AG20443 (cell line): ENCODE results near the gene TRA2A.
"Not testable (repeated sequence)": the region's sequence is repeated elsewhere in the genome, so short reads cannot be mapped to it uniquely, and the experiment has no call there.

Experiments used
- DNase-seq: peaks from one replicate; pipeline ENCODE4 v3.0.0; 2012; ENCODE audit warnings: low spot score, mixed read lengths

The TRA2A gene

DNA sequence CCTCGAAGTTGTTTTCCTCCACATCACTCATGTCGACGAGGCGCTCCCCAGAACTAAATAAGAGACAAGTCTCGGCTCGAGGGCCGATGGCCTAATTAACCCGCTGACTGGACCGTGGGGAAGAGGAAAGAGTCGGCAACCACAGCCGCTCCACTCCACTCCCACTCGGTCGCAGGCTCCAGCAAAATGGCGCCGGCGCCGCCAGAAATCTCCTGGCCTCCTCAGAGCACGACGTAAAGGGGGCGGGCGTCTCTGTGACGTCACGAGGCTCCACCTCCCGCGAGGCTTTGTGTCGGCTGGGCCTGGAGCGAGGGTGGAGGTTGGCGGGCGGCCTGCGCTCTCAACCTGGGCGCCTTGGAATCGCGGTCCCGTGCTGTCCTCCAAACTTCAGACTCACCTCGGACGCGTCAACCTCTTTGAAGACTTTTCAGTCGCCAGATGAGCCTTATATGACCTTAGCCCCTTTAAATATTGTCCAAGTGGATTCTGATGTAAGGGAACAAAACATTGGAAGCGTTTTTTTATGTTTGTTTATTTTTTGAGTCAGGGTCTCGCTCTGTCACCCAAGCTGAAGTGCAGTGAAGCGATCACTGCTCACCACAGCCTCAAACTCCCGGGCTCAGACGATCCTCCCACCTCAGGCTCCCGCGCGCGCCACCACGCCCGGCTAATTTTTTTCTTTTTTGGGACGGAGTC, at the start of gene TRA2A:
Gene TRA2A (minus strand): TSS at position 188 of the 696 bp plus-strand sequence. CDS start 157 bp downstream, at position 31.
- DNase-seq, result peak; percentile 98

- DNase-seq, result peak; percentile 87
Measured at GRCh38 chr7:23570592-23571200, 38.9 kb upstream of the TRA2A start.

- DNase-seq, result no peak
Measured at GRCh38 chr7:23558303-23558702, 26.5 kb upstream of the TRA2A start.

- DNase-seq, result no peak
Measured at GRCh38 chr7:23547662-23548061, 15.9 kb upstream of the TRA2A start.

- DNase-seq, result peak; percentile 91
Measured at GRCh38 chr7:23546897-23547572, 15.3 kb upstream of the TRA2A start.

GRCh38 chr7:23545493-23545892, 13.7 kb upstream of the TRA2A start:
- DNase-seq, result no peak

- no peak for DNase-seq
Measured at GRCh38 chr7:23544913-23545354, 13.2 kb upstream of the TRA2A start.

- DNase-seq, result no peak
Measured at GRCh38 chr7:23542752-23543151, 11.0 kb upstream of the TRA2A start.

GRCh38 chr7:23539494-23539907, 7.7 kb upstream of the TRA2A start:
- DNase-seq, result no peak

DNA sequence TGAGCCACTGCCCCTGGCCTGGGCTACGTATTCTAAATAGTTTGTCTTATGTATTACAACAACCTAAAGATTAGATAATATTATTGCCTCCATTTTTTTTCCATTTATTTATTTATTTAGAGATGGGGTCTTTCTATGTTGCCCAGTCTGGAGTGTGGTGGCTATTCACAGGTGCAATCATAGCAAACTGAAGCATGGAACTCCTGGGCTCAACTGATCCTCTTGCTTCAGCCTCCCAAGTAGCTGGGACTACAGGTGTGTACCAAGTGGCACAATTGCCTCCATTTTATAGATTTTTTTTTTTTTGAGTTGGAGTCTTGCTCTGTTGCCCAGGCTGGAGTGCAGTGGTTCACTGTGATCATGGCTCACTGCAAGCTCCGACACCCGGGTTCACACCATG, 6.5 kb upstream of the TRA2A start:
- no peak for DNase-seq

- no peak for DNase-seq
Measured at GRCh38 chr7:23533238-23533604, 1.4 kb upstream of the TRA2A start.

- no peak for DNase-seq
Measured at GRCh38 chr7:23532490-23533237, 883 bp upstream of the TRA2A start.

DNA sequence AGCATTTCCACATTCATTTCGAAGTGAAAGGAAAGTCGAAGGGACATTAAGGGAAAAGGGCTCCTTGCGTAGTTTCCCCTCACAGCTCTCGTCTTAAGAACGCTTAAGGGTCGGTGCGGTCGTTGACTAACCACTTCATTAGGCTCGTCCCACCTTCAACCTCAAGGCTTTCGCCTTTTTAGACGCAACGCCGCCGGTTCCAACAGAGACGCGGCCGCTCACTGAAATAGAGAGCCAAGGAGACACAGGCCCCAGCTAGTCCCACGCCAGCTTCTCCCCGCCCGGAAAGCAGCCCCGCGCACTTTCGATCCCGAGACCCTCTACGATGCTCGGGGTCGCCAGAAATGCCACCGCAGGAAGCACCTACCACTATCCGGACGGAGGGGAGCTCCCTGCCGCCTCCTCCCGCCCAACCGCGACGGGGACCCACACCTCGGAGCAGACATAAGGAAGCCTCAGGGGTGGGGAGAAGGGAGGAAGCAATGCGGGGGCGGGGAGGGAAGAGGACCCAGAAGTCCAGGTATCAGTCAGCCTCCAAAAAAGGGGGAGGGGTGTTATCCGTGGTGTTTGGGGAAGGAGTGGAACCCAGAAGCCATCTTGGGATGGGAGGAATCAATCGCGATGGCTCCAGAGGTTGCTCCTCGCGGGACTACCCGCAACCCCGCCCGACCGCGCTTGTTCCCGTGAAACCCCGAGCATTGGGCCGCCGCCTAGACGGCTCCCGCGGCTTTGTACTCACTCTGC, 559 bp downstream of the TRA2A start:
- peak; percentile 83 for DNase-seq

DNA sequence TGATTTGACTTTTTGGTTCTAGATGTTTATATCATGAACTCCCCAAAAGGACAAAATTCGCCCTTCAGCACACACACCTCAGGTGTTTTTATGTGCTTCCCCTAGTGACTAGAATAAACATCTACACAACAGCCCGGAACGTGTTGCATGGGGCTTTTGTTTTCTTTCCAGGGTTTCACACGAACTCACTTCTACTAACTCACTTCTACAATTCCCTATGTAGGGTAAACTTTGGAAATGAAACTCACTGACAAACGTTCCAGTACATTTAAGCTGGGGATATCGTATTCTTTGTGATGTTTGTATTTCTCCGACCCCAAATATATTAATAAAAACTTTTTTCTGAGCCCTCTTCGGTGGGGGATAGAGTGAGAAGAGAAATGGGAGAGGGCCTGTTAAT, 1.4 kb downstream of the TRA2A start:
- peak; percentile 33 for DNase-seq

GRCh38 chr7:23529262-23529859, 2.4 kb downstream of the TRA2A start:
- no peak for DNase-seq

DNA sequence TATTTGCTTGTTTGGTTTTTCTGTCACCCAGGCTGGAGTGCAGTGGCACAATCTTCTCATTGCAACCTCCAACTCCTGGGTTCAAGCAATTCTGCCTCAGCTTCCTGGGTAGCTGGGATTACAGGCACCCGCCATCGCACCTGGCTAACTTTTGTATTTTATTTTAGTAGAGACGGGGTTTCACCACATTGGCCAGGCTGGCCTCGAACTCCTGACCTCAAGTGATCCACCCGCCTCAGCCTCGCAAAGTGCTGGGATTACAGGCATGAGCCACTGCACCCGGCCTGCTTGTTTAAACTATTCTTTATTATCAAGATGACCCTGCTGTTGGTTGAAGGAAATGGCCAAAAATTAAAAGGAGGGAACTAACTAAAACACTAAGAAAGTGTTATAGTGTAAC, 6.2 kb downstream of the TRA2A start:
- not testable (repeated sequence) for DNase-seq

GRCh38 chr7:23524473-23524872, 7.3 kb downstream of the TRA2A start:
- DNase-seq, result no peak

GRCh38 chr7:23523486-23524075, 8.2 kb downstream of the TRA2A start:
- no peak for DNase-seq

DNA sequence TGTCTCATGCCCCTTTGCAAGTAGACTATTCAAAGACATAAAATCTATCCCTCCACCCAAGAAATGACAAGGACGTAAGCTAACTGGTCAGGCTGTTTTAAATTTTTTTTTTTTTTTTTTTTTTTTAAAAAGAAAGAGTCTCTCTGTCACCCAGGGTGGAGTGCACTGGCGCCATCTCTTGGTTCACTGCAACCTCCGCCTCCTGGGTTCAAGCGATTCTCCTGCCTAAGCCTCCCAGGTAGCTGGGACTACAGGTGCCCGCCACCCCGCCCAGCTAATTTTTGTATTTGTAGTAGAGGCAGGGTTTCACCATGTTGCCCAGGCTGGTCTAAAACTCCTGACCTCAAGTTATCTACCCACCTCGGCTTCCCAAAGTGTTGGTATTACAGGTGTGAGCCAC, 11.2 kb downstream of the TRA2A start:
- no peak for DNase-seq

- DNase-seq, result no peak
Measured at GRCh38 chr7:23514755-23515154, 17.0 kb downstream of the TRA2A start.

DNA sequence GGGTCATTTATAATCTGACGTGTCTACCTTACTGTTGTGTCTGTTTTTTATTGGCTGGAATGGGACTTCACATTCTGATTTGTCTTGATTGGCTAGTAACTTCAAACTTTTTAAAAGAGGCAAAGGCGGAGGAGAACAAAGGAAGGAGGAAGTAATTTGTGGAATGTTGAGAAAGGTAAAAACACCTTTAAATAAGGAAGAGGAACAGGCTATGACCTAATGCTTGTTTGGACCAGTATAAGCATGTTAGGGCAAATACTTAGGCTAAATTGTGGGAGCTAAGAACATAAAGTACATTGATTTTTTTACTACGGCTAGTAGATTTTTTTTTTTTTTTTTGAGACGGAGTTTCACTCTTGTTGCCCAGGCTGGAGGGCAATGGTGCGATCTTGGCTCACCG, 18.0 kb downstream of the TRA2A start:
- not testable (repeated sequence) for DNase-seq
